HepG2 (cell line): ENCODE measurements around the gene SEC61B. TPM values are rescaled to one million over a fixed set of nuclear protein-coding genes. Genes with fewer than 3 reads are reported as not detected.

Experiments
- ARID2 ChIP-seq: sonication (generic); formaldehyde crosslinking; IDR thresholded peaks from 2 replicates; pipeline ENCODE4 v1.8.1; 2022; ENCODE audit warnings: mild to moderate bottlenecking, missing genetic modification reagents, borderline replicate concordance
- ETV6 ChIP-seq: sonication (generic); formaldehyde crosslinking; conservative IDR thresholded peaks from 2 replicates; pipeline ENCODE4 v1.4.0; 2020; ENCODE audit warnings: missing genetic modification reagents
- KDM4B ChIP-seq: sonication (generic); formaldehyde crosslinking; IDR thresholded peaks from 2 replicates; pipeline ENCODE4 v1.4.0; 2020; ENCODE audit warnings: missing genetic modification reagents
- STAG1 ChIP-seq: sonication (generic); formaldehyde crosslinking; IDR thresholded peaks from 2 replicates; pipeline ENCODE4 v1.4.0; 2020; ENCODE audit warnings: missing genetic modification reagents
- YEATS4 ChIP-seq: sonication (generic); formaldehyde crosslinking; IDR thresholded peaks from 2 replicates; pipeline ENCODE4 v1.4.0; 2020; ENCODE audit warnings: missing genetic modification reagents, borderline replicate concordance
- ZNF124 ChIP-seq: sonication (generic); formaldehyde crosslinking; IDR thresholded peaks from 2 replicates; pipeline ENCODE4 v1.4.0; 2020; ENCODE audit warnings: missing genetic modification reagents
- ZNF773 ChIP-seq: sonication (generic); formaldehyde crosslinking; IDR thresholded peaks from 2 replicates; pipeline ENCODE4 v1.4.0; 2020; ENCODE audit warnings: missing genetic modification reagents, borderline replicate concordance
- polyA plus RNA-seq, 8 experiments: library from polyadenylated mRNA; depleted of rRNA in 3 of 8; stranded (reverse) in 7 of 8; unstranded in 1 of 8; fragments of >200 nt; fragmentation: Illumina TruSeq in 4 of 8; extraction: Trizol in 4 of 8; gene quantifications; 2 replicates each; pipeline versions ENCODE4 v1.2.1 to v1.2.3, GENCODE V29; 2011 to 2016; ENCODE audit warnings: low read depth in 4 of 8, missing spikeins in 1 of 8, mixed read lengths in 1 of 8; ENCODE audit not compliant: insufficient read depth in 1 of 8
- total RNA-seq, 5 experiments: library from RNA; depleted of rRNA; stranded (reverse); fragments of >200 nt; fragmentation: Illumina TruSeq; extraction: Trizol; gene quantifications; 2 replicates each; pipeline ENCODE4 v1.2.3, GENCODE V29; 2016; ENCODE audit warnings: low read depth in 1 of 5
- TF ChIP-seq, protein P1 (sequence below): sonication (generic); formaldehyde crosslinking; IDR thresholded peaks from 2 replicates; pipeline ENCODE4 v1.4.0; 2020; ENCODE audit warnings: mild to moderate bottlenecking, missing genetic modification reagents, borderline replicate concordance
- TF ChIP-seq, protein P2 (sequence below): sonication (generic); formaldehyde crosslinking; IDR thresholded peaks from 2 replicates; pipeline ENCODE4 v1.4.0; 2020; ENCODE audit warnings: missing genetic modification reagents
- TF ChIP-seq, protein P3 (sequence below): sonication (generic); formaldehyde crosslinking; IDR thresholded peaks from 2 replicates; pipeline ENCODE4 v1.4.0; 2020; ENCODE audit warnings: missing genetic modification reagents
- TF ChIP-seq, protein P4 (sequence below): sonication (generic); formaldehyde crosslinking; IDR thresholded peaks from 2 replicates; pipeline ENCODE4 v1.8.1; 2023; ENCODE audit warnings: mild to moderate bottlenecking, missing genetic modification reagents
- TF ChIP-seq, protein P5 (sequence below): IDR thresholded peaks from 2 replicates; pipeline ENCODE4 v1.6.1; 2016; ENCODE audit warnings: mild to moderate bottlenecking

The SEC61B gene
- total and polyA plus RNA-seq, 2 of the 13 experiments (the other 11 are each of a cell fraction or from before 2014, with no cell fraction given) = 191 to 368 TPM

DNA sequence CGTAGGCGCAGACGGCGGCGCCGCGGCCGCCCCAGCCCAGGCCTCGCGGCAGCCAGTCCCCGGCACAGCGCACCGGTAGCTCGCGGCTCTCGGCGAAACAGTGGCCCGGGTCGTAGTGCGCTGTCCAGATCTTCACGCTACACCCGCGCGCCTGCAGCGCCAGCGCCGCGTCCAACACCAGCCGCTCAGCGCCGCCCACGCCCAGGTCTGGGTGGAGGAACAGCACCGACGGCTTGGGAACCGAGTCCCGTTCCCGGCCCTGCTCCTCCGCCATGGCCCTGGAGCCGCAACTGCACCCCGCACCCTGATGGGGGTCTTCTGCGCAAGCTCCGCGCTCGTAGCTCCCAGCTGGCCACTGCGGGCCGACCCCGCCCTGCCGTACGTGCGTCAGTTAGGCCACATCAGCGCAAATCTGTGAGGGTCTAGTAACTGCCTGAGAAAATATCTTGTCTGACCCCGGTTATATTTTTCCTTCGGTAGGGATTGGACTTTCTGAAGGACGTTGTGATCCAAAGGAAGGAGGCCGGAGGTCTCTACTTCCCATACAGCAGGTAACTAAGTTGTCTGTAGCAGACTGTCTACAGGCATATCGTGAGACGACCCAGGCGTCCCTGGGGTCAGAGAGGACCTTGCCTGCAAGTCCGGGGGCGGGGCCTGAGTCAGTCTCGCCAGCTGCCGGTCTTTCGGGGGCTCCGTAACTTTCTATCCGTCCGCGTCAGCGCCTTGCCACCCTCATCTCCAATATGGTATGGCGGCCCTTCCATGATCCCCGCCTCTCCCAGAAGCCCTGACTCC is at the start of gene SEC61B, which contains the start of gene ALG2 (continued):
- TF ChIP-seq, protein P1, sequence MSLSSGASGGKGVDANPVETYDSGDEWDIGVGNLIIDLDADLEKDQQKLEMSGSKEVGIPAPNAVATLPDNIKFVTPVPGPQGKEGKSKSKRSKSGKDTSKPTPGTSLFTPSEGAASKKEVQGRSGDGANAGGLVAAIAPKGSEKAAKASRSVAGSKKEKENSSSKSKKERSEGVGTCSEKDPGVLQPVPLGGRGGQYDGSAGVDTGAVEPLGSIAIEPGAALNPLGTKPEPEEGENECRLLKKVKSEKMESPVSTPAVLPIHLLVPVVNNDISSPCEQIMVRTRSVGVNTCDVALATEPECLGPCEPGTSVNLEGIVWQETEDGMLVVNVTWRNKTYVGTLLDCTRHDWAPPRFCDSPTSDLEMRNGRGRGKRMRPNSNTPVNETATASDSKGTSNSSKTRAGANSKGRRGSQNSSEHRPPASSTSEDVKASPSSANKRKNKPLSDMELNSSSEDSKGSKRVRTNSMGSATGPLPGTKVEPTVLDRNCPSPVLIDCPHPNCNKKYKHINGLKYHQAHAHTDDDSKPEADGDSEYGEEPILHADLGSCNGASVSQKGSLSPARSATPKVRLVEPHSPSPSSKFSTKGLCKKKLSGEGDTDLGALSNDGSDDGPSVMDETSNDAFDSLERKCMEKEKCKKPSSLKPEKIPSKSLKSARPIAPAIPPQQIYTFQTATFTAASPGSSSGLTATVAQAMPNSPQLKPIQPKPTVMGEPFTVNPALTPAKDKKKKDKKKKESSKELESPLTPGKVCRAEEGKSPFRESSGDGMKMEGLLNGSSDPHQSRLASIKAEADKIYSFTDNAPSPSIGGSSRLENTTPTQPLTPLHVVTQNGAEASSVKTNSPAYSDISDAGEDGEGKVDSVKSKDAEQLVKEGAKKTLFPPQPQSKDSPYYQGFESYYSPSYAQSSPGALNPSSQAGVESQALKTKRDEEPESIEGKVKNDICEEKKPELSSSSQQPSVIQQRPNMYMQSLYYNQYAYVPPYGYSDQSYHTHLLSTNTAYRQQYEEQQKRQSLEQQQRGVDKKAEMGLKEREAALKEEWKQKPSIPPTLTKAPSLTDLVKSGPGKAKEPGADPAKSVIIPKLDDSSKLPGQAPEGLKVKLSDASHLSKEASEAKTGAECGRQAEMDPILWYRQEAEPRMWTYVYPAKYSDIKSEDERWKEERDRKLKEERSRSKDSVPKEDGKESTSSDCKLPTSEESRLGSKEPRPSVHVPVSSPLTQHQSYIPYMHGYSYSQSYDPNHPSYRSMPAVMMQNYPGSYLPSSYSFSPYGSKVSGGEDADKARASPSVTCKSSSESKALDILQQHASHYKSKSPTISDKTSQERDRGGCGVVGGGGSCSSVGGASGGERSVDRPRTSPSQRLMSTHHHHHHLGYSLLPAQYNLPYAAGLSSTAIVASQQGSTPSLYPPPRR (CRISPR knock-in tag) = 0 out of 2 replicates have a peak, but pooled peaks have one; percentile 12
- no peak for TF ChIP-seq STAG1 (CRISPR knock-in tag)
- TF ChIP-seq, protein P2, sequence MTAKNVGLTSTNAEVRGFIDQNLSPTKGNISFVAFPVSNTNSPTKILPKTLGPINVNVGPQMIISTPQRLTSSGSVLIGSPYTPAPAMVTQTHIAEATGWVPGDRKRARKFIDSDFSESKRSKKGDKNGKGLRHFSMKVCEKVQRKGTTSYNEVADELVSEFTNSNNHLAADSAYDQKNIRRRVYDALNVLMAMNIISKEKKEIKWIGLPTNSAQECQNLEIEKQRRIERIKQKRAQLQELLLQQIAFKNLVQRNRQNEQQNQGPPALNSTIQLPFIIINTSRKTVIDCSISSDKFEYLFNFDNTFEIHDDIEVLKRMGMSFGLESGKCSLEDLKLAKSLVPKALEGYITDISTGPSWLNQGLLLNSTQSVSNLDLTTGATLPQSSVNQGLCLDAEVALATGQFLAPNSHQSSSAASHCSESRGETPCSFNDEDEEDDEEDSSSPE = peak; percentile 33; the same call in 1 of the 2 replicates
- peak; percentile 84 for TF ChIP-seq YEATS4
- TF ChIP-seq, protein P3, sequence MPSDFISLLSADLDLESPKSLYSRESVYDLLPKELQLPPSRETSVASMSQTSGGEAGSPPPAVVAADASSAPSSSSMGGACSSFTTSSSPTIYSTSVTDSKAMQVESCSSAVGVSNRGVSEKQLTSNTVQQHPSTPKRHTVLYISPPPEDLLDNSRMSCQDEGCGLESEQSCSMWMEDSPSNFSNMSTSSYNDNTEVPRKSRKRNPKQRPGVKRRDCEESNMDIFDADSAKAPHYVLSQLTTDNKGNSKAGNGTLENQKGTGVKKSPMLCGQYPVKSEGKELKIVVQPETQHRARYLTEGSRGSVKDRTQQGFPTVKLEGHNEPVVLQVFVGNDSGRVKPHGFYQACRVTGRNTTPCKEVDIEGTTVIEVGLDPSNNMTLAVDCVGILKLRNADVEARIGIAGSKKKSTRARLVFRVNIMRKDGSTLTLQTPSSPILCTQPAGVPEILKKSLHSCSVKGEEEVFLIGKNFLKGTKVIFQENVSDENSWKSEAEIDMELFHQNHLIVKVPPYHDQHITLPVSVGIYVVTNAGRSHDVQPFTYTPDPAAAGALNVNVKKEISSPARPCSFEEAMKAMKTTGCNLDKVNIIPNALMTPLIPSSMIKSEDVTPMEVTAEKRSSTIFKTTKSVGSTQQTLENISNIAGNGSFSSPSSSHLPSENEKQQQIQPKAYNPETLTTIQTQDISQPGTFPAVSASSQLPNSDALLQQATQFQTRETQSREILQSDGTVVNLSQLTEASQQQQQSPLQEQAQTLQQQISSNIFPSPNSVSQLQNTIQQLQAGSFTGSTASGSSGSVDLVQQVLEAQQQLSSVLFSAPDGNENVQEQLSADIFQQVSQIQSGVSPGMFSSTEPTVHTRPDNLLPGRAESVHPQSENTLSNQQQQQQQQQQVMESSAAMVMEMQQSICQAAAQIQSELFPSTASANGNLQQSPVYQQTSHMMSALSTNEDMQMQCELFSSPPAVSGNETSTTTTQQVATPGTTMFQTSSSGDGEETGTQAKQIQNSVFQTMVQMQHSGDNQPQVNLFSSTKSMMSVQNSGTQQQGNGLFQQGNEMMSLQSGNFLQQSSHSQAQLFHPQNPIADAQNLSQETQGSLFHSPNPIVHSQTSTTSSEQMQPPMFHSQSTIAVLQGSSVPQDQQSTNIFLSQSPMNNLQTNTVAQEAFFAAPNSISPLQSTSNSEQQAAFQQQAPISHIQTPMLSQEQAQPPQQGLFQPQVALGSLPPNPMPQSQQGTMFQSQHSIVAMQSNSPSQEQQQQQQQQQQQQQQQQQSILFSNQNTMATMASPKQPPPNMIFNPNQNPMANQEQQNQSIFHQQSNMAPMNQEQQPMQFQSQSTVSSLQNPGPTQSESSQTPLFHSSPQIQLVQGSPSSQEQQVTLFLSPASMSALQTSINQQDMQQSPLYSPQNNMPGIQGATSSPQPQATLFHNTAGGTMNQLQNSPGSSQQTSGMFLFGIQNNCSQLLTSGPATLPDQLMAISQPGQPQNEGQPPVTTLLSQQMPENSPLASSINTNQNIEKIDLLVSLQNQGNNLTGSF (CRISPR knock-in tag) = 0 out of 2 replicates have a peak, but pooled peaks have one; percentile 23
- TF ChIP-seq ETV6 = no peak
- TF ChIP-seq, protein P4, sequence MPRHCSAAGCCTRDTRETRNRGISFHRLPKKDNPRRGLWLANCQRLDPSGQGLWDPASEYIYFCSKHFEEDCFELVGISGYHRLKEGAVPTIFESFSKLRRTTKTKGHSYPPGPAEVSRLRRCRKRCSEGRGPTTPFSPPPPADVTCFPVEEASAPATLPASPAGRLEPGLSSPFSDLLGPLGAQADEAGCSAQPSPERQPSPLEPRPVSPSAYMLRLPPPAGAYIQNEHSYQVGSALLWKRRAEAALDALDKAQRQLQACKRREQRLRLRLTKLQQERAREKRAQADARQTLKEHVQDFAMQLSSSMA (CRISPR knock-in tag) = peak; percentile 87; the same call in 1 of the 2 replicates
- TF ChIP-seq ZNF124 (CRISPR knock-in tag) = no peak
- TF ChIP-seq KDM4B (CRISPR knock-in tag) = peak; percentile 43; the same call in 1 of the 2 replicates
- peak; percentile 57; the same call in 1 of the 2 replicates for TF ChIP-seq ZNF773 (CRISPR knock-in tag)
- TF ChIP-seq, protein P5, sequence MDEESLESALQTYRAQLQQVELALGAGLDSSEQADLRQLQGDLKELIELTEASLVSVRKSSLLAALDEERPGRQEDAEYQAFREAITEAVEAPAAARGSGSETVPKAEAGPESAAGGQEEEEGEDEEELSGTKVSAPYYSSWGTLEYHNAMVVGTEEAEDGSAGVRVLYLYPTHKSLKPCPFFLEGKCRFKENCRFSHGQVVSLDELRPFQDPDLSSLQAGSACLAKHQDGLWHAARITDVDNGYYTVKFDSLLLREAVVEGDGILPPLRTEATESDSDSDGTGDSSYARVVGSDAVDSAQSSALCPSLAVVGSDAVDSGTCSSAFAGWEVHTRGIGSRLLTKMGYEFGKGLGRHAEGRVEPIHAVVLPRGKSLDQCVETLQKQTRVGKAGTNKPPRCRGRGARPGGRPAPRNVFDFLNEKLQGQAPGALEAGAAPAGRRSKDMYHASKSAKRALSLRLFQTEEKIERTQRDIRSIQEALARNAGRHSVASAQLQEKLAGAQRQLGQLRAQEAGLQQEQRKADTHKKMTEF = peak; percentile 41; the same call in 1 of the 2 replicates
- 0 out of 2 replicates have a peak, but pooled peaks have one; percentile 49 for TF ChIP-seq ARID2 (CRISPR knock-in tag)
